Keratinocyte (primary cell): ENCODE results near the gene MYO7B.

ENCODE experiments used
- CTCF ChIP-seq, 3 experiments: IDR thresholded peaks in 1 of 3; conservative IDR thresholded peaks in 1 of 3; optimal IDR thresholded peaks in 1 of 3; 2 replicates in 2 of 3; 3 replicates in 1 of 3; pipeline versions ENCODE3 to v1.5.1; 2011; ENCODE audit warnings: low read length in 3 of 3, mild to moderate bottlenecking in 3 of 3, moderate library complexity in 2 of 3, control low read depth in 1 of 3, inconsistent platforms in 1 of 3; ENCODE audit not compliant: insufficient read depth in 2 of 3; ENCODE audit errors: extremely low read depth in 1 of 3
- EZH2 ChIP-seq: IDR thresholded peaks from one replicate; pipeline ENCODE4 v1.6.1; 2012; ENCODE audit warnings: inconsistent platforms, mild to moderate bottlenecking, low read length, moderate library complexity

GRCh38 chr2:127561371-127561770 lies 25.9 kb downstream of the MYO7B start:
- TF ChIP-seq CTCF (optimal IDR thresholded peaks at IDR 0.05 in 1 of 3, IDR thresholded peaks at IDR 0.05 in 1 of 3, conservative IDR thresholded peaks at IDR 0.05 in 1 of 3; ENCODE audit: extremely low read depth in 1 of 3, insufficient read depth in 2 of 3, low read length in 3 of 3) (no peak), EZH2 (no peak)
